K562 (cell line): Measurements from ENCODE around the gene PDE1A. TPM values are rescaled to one million over a fixed set of nuclear protein-coding genes. Genes with fewer than 3 reads are reported as not detected.

Source experiments
- ATAC-seq: fragments of 200-7000 bp; cut with Tn5 transposase; 3 replicates; pipeline ENCODE4 v1.9.1; 2020; ENCODE audit warnings: moderate library complexity
- BruUV-seq: library from RNA; stranded (reverse); fragments of 400-500 nt; replicated peaks from 2 replicates; lab custom pipeline; 2021; lab: Mats Ljungman, UMichigan
- CTCF ChIA-PET: fragments of 300-600 bp; formaldehyde crosslinking; extraction: SDS; loops from one replicate; lab custom pipeline; 2021; ENCODE audit warnings: low intra/inter-chr PET ratio; lab: Yijun Ruan, JAX
- POLR2A ChIA-PET: fragments of 300-600, 350-650 bp; sonication (Branson Sonifier 250); formaldehyde crosslinking; extraction: SDS; loops from one replicate; lab custom pipeline; 2021; ENCODE audit warnings: antibody characterized with exemption, inconsistent platforms; lab: Yijun Ruan, JAX
- DNase-seq, 4 experiments: peaks; one replicate each; pipeline versions ENCODE4 v3.0.0 to v3.0.0-alpha.2; 2011 to 2018; ENCODE audit warnings: low spot score in 3 of 4, mixed read lengths in 3 of 4; ENCODE audit errors: extremely low read depth in 1 of 4
- FAIRE-seq: peaks from 2 replicates; lab custom pipeline; 2011; peaks lifted over from hg19 to GRCh38; lab: Jason Lieb, UNC
- H2AFZ ChIP-seq: 2 replicates; pipeline ENCODE4 v1.6.0; 2011; ENCODE audit warnings: low read depth, low read length, control low read depth, inconsistent platforms
- H3K27ac ChIP-seq: fragments of 200-600 bp; 3 replicates; pipeline ENCODE4 v1.8.0; 2011; ENCODE audit warnings: low read depth, mild to moderate bottlenecking, control low read depth, inconsistent platforms, low read length, moderate library complexity, mixed read lengths; ENCODE audit errors: extremely low read depth
- H3K27me3 ChIP-seq, 2 experiments: fragments of 300-600 bp in 1 of 2; 2 replicates in 1 of 2; 3 replicates in 1 of 2; pipeline versions ENCODE4 v1.6.0 to v1.8.0; 2011; ENCODE audit warnings: inconsistent platforms in 2 of 2, low read length in 2 of 2, mild to moderate bottlenecking in 1 of 2, mixed read lengths in 1 of 2, moderate library complexity in 1 of 2; ENCODE audit not compliant: control insufficient read depth in 2 of 2, insufficient read depth in 2 of 2
- H3K36me3 ChIP-seq: fragments of 300-600 bp; 3 replicates; pipeline ENCODE4 v1.8.0; 2011; ENCODE audit warnings: mild to moderate bottlenecking, low read length, inconsistent platforms; ENCODE audit not compliant: control insufficient read depth, insufficient read depth
- H3K4me1 ChIP-seq, 2 experiments: fragments of 200-600 bp in 1 of 2; replicated peaks in 1 of 2; 2 replicates in 1 of 2; 3 replicates in 1 of 2; pipeline versions ENCODE4 v1.5.1 to v1.8.0; 2011; ENCODE audit warnings: inconsistent platforms in 2 of 2, low read length in 2 of 2, mild to moderate bottlenecking in 1 of 2, mixed read lengths in 1 of 2, moderate library complexity in 1 of 2; ENCODE audit not compliant: control insufficient read depth in 2 of 2, insufficient read depth in 2 of 2
- H3K4me2 ChIP-seq: 2 replicates; pipeline ENCODE4 v1.6.1; 2011; ENCODE audit warnings: low read length, control low read depth, inconsistent platforms, mixed read lengths; ENCODE audit not compliant: insufficient read depth
- H3K4me3 ChIP-seq: fragments of 200-600 bp; sonication (generic), shearing (Covaris generic); 2 replicates; pipeline ENCODE4 v1.5.1; 2016; ENCODE audit warnings: control low read depth, inconsistent platforms
- H3K79me2 ChIP-seq: fragments of 200-600 bp; 3 replicates; pipeline ENCODE4 v1.8.0; 2011; ENCODE audit warnings: low read length, inconsistent platforms; ENCODE audit not compliant: control insufficient read depth, insufficient read depth
- H3K9ac ChIP-seq, 2 experiments: 2 replicates each; pipeline versions ENCODE4 v1.6.0 to v1.6.1; 2011; ENCODE audit warnings: low read depth in 2 of 2, low read length in 2 of 2, control low read depth in 1 of 2, inconsistent platforms in 1 of 2, mild to moderate bottlenecking in 1 of 2, mixed read lengths in 1 of 2; ENCODE audit not compliant: insufficient read depth in 1 of 2
- H3K9me1 ChIP-seq: one replicate; pipeline ENCODE4 v1.6.0; 2011; ENCODE audit warnings: inconsistent platforms, mild to moderate bottlenecking, low read length, moderate library complexity; ENCODE audit not compliant: control insufficient read depth, insufficient read depth
- H3K9me3 ChIP-seq: replicated peaks from 2 replicates; pipeline ENCODE4 v1.5.1; 2011; ENCODE audit warnings: low read depth, low read length, inconsistent platforms; ENCODE audit not compliant: control insufficient read depth, insufficient read depth
- H4K20me1 ChIP-seq: replicated peaks from 2 replicates; pipeline ENCODE4 v1.6.1; 2011; ENCODE audit warnings: low read length, inconsistent platforms, mixed read lengths; ENCODE audit not compliant: control insufficient read depth, insufficient read depth
- C11orf30 ChIP-seq: fragments of 450-650 bp; IDR thresholded peaks from 2 replicates; pipeline ENCODE4 v1.6.1; 2016; ENCODE audit warnings: low read depth, mild to moderate bottlenecking
- FOXK1 ChIP-seq: sonication (generic); formaldehyde crosslinking; IDR thresholded peaks from 2 replicates; pipeline ENCODE4 v1.8.0; 2022; ENCODE audit warnings: missing genetic modification reagents, mild to moderate bottlenecking, borderline replicate concordance
- GATAD2A ChIP-seq: fragments of 450-650 bp; IDR thresholded peaks from 2 replicates; pipeline ENCODE4 v1.6.1; 2017
- MAFG ChIP-seq: fragments of 450-650 bp; conservative IDR thresholded peaks from 2 replicates; pipeline ENCODE4 v1.6.1; 2016; ENCODE audit warnings: missing genetic modification characterization, missing compliant biosample characterization
- PRMT5 ChIP-seq: sonication (generic); formaldehyde crosslinking; IDR thresholded peaks from 2 replicates; pipeline ENCODE4 v1.5.0; 2020; ENCODE audit warnings: missing genetic modification reagents
- RBM17 ChIP-seq: fragments of 200-400 bp; formaldehyde crosslinking; IDR thresholded peaks from 2 replicates; pipeline ENCODE4 v1.6.1; 2017; ENCODE audit warnings: low read depth, mild to moderate bottlenecking, low read length, borderline replicate concordance
- RFX5 ChIP-seq: IDR thresholded peaks from 2 replicates; pipeline ENCODE4 v1.6.1; 2011; ENCODE audit warnings: low read depth, mild to moderate bottlenecking, improper control_type of control experiment, low read length
- ZBTB33 ChIP-seq: sonication (generic); formaldehyde crosslinking; IDR thresholded peaks from 2 replicates; pipeline ENCODE4 v1.8.1; 2023; ENCODE audit warnings: mild to moderate bottlenecking, missing genetic modification reagents
- ZNF316 ChIP-seq: fragments of 450-650 bp; IDR thresholded peaks from 2 replicates; pipeline ENCODE4 v1.6.1; 2016
- ZNF41 ChIP-seq: fragments of 250-450 bp; sonication (Bioruptor Pico); conservative IDR thresholded peaks from 2 replicates; pipeline ENCODE4 v1.4.0; 2020; ENCODE audit warnings: mild to moderate bottlenecking
- ZNF655 ChIP-seq: fragments of 250-450 bp; sonication (Bioruptor Pico); IDR thresholded peaks from 2 replicates; pipeline ENCODE4 v1.5.0; 2021
- WGBS: fragments of 100-300 bp; shearing (Covaris generic); methylation state at CpG from one replicate; pipeline ENCODE4 v1.1.6; 2016; ENCODE audit warnings: low coverage, mixed read lengths; ENCODE audit not compliant: insufficient coverage; ENCODE audit errors: missing lambda C conversion rate; 5-methylcytosine and 5-hydroxymethylcytosine counted together
- in situ Hi-C: fragments of 300-500 bp; cut with MboI; formaldehyde crosslinking; loops from 4 replicates; pipeline ENCODE4 v1.15.0; 2018; ENCODE audit warnings: inconsistent platforms, mixed read lengths
- intact Hi-C: fragments of 100-400 bp; cut with micrococcal nuclease; formaldehyde crosslinking; loops from 2 replicates; pipeline ENCODE4 v1.14.2; 2022
- polyA plus RNA-seq, 8 experiments: library from polyadenylated mRNA; depleted of rRNA in 4 of 8; stranded (reverse) in 5 of 8; unstranded in 3 of 8; fragments of >200 nt; fragmentation: Nextera tagmentation in 2 of 8; fragmentation: Illumina TruSeq in 1 of 8; extraction: Ambion mirVana in 2 of 8; extraction: Trizol in 1 of 8; gene quantifications; 2 replicates each; pipeline versions ENCODE4 v1.2.1 to v1.2.3, GENCODE V29; 2011 to 2014; ENCODE audit warnings: inconsistent platforms in 1 of 8, missing spikeins in 1 of 8
- total RNA-seq, 7 experiments: library from RNA; depleted of rRNA in 6 of 7; stranded (reverse); fragments of >200 nt in 6 of 7; fragmentation: Illumina TruSeq in 2 of 7; extraction: Trizol in 2 of 7; gene quantifications; 2 replicates each; pipeline versions ENCODE4 v1.2.1 to v1.2.3, GENCODE V29; 2011 to 2021; ENCODE audit warnings: low replicate concordance in 1 of 7
- TF ChIP-seq, protein P1 (sequence below): conservative IDR thresholded peaks from 2 replicates; pipeline ENCODE4 v1.6.1; 2011; ENCODE audit warnings: low read depth, mild to moderate bottlenecking, low read length; ENCODE audit not compliant: control insufficient read depth
- TF ChIP-seq, protein P2 (sequence below): sonication (generic); formaldehyde crosslinking; IDR thresholded peaks from 2 replicates; pipeline ENCODE4 v1.8.0; 2022; ENCODE audit warnings: mild to moderate bottlenecking, low read depth, missing genetic modification reagents

Gene PDE1A
- total and polyA plus RNA-seq, 9 of the 15 experiments (the other 6 are each of a cell fraction or from before 2014, with no cell fraction given) = 0.14 to 0.91 (median 0.32) TPM

- Histone ChIP-seq H3K9ac (no peak overlapping the region), H3K27me3 (no peaks in the 10 kb centered on the region), H3K4me1 (no peaks in the 10 kb centered on the region), H3K27ac (no peak overlapping the region), H3K4me2 (no peak overlapping the region), H3K4me3 (no peak overlapping the region), H3K36me3 (no peaks in the 10 kb centered on the region), H2AFZ (no peak overlapping the region), H3K9me1 (no peaks in the 10 kb centered on the region), H4K20me1 (no peaks in the 10 kb centered on the region), H3K79me2 (no peaks in the 10 kb centered on the region), H3K9me3 (no peaks in the 10 kb centered on the region; the same call in 1 of the 2 replicates)
- WGBS = 0% methylated on average over 1 of the region's 1 CpG
- ATAC-seq (no peak), FAIRE-seq (no peak), DNase-seq (no peak)
- POLR2A ChIA-PET = no interaction called here
- CTCF ChIA-PET = no interaction called here
- intact Hi-C loops = no loop called here
- BruUV-seq = no TSS peak
- in situ Hi-C loops = no loop called here
- no peak for TF ChIP-seq ZNF655
- TF ChIP-seq, protein P1, sequence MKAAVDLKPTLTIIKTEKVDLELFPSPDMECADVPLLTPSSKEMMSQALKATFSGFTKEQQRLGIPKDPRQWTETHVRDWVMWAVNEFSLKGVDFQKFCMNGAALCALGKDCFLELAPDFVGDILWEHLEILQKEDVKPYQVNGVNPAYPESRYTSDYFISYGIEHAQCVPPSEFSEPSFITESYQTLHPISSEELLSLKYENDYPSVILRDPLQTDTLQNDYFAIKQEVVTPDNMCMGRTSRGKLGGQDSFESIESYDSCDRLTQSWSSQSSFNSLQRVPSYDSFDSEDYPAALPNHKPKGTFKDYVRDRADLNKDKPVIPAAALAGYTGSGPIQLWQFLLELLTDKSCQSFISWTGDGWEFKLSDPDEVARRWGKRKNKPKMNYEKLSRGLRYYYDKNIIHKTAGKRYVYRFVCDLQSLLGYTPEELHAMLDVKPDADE = no peak
- TF ChIP-seq, protein P2, sequence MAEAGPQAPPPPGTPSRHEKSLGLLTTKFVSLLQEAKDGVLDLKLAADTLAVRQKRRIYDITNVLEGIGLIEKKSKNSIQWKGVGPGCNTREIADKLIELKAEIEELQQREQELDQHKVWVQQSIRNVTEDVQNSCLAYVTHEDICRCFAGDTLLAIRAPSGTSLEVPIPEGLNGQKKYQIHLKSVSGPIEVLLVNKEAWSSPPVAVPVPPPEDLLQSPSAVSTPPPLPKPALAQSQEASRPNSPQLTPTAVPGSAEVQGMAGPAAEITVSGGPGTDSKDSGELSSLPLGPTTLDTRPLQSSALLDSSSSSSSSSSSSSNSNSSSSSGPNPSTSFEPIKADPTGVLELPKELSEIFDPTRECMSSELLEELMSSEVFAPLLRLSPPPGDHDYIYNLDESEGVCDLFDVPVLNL (CRISPR knock-in tag) = no peak
- TF ChIP-seq FOXK1 (CRISPR knock-in tag) = no peak
- no peak for TF ChIP-seq RFX5
- no peak for TF ChIP-seq ZBTB33 (CRISPR knock-in tag)
- peak; percentile 71 for TF ChIP-seq ZNF316
- TF ChIP-seq ZNF41 = no peak
- no peak for TF ChIP-seq PRMT5 (CRISPR knock-in tag)
- TF ChIP-seq MAFG (tag) = 0 out of 2 replicates have a peak, but pooled peaks have one; percentile 12
- TF ChIP-seq RBM17 = no peak
- no peak for TF ChIP-seq GATAD2A
- TF ChIP-seq C11orf30 = peak; percentile 36; the same call in 1 of the 2 replicates
Measured at GRCh38 chr2:182247831-182248230, 179.0 kb downstream of the PDE1A start.
